AG09319 (cell line): ENCODE results near the gene UPK2.
A peak's percentile ranks its signal among the peaks of the same experiment; 100 is the strongest.

Source experiments
- DNase-seq: peaks from one replicate; pipeline ENCODE4 v3.0.0-alpha.2; 2010; ENCODE audit warnings: low read depth; ENCODE audit errors: extremely low read depth
- CTCF ChIP-seq: IDR thresholded peaks from 2 replicates; pipeline ENCODE4 v1.5.1; 2011; ENCODE audit warnings: low read depth, mild to moderate bottlenecking, inconsistent platforms, low read length, moderate library complexity

UPK2 gene

GRCh38 chr11:118956094-118956846 lies at the start of gene UPK2:
Gene UPK2 (plus strand): TSS chr11:118956298. CDS start chr11:118956351, 53 bp downstream.
- DNase-seq: peak; percentile 43
- TF ChIP-seq CTCF: peak; percentile 98

- DNase-seq: no peak
- TF ChIP-seq CTCF: peak; percentile 88
Observed at GRCh38 chr11:118907051-118908042, 48.8 kb upstream of the UPK2 start.

GRCh38 chr11:118908264-118908663 lies 47.8 kb upstream of the UPK2 start:
- TF ChIP-seq CTCF: no peak
- no peak for DNase-seq

- no peak for TF ChIP-seq CTCF
- peak; percentile 85 for DNase-seq
Observed at GRCh38 chr11:118908901-118909618, 47.0 kb upstream of the UPK2 start.

- DNase-seq: no peak
- no peak for TF ChIP-seq CTCF
Observed at GRCh38 chr11:118909619-118910308, 46.3 kb upstream of the UPK2 start.

GRCh38 chr11:118910309-118911112 lies 45.6 kb upstream of the UPK2 start:
- DNase-seq: peak; percentile 83
- TF ChIP-seq CTCF: no peak
